GM18508 (cell line): Measurements from ENCODE around the gene EMILIN1.
A peak's percentile ranks its signal among the peaks of the same experiment; 100 is the strongest.
"Not testable (repeated sequence)": the region's sequence is repeated elsewhere in the genome, so short reads cannot be mapped to it uniquely, and the experiment has no call there.

Experiments
- ATAC-seq: cut with Tn5 transposase; IDR thresholded peaks from one replicate; pipeline ENCODE4 v1.9.1; 2021; ENCODE audit warnings: moderate number of reproducible peaks; ENCODE audit not compliant: insufficient read depth, unreplicated experiment

Gene EMILIN1

GRCh38 chr2:27053321-27053720 lies 25.1 kb upstream of the EMILIN1 start:
- ATAC-seq = no peak

GRCh38 chr2:27053776-27054175 lies 24.6 kb upstream of the EMILIN1 start:
- ATAC-seq = no peak

GRCh38 chr2:27054721-27055120 lies 23.7 kb upstream of the EMILIN1 start:
- no peak for ATAC-seq

DNA sequence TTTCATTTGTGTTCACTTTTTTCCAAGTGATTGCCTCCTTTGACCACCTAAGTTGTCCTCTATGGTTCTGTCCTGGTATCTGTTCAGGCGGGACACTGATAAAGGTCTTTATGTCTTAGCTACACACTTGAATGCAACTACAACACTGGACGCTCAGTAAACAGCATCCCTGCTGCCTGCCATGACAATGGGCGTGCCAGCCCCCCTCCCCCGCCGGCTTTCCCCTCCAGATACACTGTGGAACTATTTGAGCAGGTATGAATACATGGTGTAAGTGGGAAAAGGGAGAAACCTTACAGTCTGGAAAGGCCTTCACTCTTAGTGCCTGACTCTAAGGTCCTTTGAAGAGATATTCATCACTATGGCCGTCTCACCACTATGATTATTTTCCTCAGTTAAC lies 21.2 kb upstream of the EMILIN1 start:
- no peak for ATAC-seq

DNA sequence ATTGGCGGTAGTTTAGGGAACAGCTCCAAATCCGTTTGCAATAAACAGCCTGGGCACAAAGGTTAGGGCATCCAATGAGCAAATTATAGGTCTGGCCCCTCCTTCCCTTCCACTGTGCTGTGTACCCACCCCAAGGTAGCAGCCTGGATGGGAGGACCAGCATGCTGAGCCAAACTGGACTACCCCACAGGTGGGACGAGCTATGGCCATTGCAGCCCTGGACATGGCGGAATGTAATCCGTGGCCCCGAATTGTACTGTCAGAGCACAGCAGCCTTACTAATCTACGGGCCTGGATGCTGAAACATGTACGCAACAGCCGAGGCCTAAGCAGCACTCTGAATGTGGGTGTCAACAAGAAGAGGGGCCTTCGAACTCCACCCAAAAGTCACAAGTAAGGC lies 20.2 kb upstream of the EMILIN1 start:
- ATAC-seq = no peak

DNA sequence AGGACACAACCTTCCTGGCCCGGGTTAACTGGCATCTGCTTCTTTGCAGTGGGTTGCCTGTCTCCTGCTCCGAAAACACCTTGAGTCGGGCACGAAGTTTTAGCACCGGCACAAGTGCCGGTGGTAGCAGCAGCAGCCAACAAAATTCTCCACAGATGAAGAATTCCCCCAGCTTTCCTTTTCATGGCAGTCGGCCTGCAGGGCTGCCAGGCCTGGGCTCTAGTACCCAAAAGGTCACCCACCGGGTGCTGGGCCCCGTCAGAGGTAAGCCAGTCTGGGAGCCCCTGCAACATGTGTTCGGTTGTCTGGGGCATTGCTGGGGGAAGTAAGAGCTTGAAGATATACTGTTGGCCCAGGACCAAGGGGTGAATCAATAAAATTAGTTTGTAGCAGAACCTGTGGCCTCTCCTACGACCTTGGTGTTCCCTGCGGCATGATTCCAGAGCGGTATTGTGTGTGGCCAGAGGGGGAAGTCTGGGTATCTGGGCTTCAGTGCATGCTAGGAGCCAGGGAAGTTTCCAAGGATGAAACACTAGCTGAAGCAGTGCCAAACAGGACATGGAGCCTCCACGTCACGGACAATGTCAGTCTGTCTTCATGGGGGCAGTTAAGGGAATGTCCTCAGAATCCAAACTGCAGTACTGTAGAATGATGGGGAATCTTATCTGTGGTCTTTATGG lies 19.1 kb upstream of the EMILIN1 start:
- no peak for ATAC-seq

DNA sequence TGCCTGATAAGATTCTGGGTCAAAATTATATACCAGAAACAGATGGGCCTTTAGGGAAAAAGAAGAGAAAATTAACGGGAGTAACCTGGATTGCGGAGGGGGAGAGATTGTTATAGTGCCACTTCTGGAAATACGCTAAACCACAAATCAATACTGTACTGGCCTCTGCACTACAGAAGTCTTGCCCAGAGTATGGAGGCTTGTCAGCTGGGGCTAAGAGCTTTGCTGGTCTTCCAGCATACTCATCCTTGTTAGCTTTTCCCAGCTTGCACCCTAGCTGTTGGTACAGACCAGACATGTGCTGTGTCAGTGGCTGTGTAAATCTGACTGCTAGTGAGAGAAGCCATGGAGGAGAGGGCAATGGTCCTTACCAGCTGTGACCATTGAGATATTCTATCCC lies 18.1 kb upstream of the EMILIN1 start:
- no peak for ATAC-seq

DNA sequence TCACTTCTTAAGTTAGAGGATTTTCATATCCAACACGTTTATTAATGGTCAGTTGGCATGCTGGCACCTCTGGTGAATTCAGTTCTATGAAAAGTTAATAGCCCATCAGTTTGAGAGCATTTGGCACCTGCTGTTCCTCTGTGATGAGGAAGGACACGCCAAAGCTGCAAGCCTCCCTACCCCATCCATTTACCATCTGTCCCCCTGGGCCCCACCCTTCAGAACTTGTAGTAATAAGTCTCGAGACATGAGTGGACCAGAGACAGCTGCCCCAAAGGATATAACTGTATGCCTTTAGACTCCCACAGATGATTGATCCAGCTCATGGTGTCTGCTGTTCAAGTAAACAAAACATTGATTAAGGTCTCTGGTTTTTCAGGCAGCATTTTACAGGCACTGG lies 13.3 kb upstream of the EMILIN1 start:
- ATAC-seq = no peak

DNA sequence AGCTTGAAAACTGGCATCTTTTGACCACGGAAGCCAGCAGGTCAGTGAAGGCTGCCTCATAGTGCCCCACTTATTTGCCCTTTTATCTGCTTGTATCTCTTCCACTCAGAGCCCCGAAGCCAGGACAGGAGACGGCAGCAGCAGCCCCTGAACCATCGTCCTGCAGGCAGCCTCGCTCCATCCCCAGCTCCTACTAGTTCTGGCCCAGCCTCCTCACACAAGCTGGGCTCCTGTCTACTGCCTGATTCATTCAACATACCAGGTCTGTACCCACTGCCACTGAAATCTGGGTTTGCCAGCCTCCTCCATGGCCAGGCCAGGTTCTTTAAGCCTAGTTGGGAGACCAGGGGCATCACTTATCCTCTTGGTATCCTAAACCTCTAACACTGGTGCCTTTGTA lies 11.0 kb upstream of the EMILIN1 start:
- no peak for ATAC-seq

- ATAC-seq = no peak
These were observed 9.0 kb upstream of the EMILIN1 start for GRCh38 chr2:27069436-27069835.

GRCh38 chr2:27069961-27070618 lies 8.3 kb upstream of the EMILIN1 start:
- ATAC-seq = no peak

DNA sequence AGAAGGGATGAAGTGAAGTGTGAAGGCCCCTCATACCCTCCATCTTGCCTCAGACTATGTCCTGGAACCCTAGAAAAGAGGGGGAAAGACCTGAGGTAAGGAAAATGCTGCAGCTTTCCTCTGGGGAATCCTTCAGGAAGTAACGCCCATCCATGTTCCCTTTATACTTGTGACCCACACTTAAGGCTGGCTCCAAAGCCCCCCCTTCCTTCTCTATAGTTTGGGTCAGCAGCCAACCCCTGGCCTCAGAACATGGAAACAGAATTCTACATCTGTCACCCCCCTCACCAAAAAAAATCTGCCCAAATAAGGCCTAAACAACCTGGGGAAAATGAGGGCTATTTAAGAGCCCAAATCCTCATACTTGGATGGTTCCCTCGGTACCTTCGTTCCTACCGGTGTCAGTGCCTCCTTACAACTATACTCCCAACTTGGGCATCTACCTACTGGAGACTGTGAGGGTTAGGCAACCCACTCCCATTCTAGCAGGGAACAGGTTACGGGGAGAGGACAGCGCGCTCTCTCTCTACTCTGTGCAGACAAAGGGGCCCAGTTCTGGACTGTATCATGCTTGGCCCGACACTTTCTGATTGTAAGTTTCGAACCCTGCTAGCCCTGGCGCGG lies 7.7 kb upstream of the EMILIN1 start:
- ATAC-seq = no peak

DNA sequence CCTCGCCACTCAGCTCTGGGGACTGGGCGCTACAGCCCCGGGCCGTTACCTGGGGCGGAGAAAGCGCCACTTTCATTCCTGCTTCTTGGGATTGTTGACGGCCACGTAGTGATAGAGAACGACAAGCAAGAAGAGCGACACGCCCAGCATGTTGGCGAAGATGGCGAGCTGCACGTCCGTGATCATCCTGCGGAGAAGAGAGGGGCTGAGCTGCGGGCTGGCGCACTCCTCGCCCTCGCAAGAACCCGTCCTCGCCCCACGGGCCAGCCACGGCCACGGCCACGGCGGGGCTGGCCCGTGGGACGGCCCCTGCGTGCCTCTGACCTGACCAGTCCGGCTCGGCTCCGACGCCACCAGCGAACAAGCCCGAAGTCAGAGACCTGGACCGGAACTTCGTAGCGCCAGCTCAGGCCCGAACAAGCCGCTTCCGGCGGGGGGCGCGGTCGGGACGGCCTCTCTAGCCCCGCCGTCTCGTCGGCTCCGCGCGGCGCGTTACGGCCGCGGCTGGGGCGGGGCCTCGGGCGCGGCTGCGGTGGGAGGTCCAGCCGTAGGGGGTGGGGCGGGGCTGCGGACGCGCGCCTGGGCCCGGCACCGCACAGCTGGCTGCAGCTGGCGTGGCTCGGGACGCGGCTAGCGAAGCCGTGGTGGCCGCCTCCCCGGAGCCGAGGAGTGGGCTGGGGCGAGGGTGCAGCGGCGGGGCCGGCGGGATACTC lies 7.0 kb upstream of the EMILIN1 start, which contains the start of gene OST4:
TSS of gene OST4 (minus strand) at position 378 of the 713 bp plus-strand sequence.
- ATAC-seq = peak; percentile 52

- ATAC-seq = no peak
These were observed 6.2 kb upstream of the EMILIN1 start for GRCh38 chr2:27071990-27072830.

DNA sequence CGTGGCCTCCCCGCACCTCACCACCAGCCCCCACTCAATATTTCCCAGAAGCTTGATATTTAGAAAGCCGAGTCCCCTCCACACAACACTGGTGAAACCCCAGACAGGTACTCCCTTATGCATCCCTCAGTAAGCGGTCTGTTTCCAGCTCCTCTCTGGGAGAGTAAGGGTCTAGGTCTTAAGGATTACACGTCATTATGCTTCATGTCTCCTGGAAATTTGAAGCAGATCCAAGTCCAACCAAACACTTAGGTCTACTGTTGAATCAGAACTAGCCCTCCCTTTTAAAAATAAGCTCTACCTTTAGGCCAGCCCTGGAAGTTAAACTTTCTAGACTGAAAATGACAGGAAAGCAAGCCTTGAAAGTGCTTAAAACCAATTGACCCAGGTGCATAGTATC lies 5.5 kb upstream of the EMILIN1 start:
- no peak for ATAC-seq

GRCh38 chr2:27073782-27074181 lies 4.6 kb upstream of the EMILIN1 start:
- ATAC-seq = no peak

- no peak for ATAC-seq
These were observed 3.5 kb upstream of the EMILIN1 start for GRCh38 chr2:27074738-27075565.

DNA sequence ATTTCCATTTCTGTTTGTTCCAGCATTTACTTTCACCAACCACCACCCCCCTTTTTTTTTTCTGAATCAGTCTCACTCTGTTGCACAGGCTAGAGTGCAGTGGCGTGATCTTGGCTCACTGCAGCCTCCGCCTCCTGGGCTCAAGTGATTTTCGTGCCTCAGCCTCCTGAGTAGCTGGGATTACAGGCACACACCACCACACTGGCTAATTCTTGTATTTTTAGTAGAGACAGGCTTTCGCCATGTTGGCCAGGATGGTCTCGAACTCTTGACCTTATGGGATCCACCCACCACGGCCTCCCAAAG lies 2.9 kb upstream of the EMILIN1 start:
- ATAC-seq = not testable (repeated sequence)

- no peak for ATAC-seq
These were observed 2.1 kb upstream of the EMILIN1 start for GRCh38 chr2:27076323-27076722.

DNA sequence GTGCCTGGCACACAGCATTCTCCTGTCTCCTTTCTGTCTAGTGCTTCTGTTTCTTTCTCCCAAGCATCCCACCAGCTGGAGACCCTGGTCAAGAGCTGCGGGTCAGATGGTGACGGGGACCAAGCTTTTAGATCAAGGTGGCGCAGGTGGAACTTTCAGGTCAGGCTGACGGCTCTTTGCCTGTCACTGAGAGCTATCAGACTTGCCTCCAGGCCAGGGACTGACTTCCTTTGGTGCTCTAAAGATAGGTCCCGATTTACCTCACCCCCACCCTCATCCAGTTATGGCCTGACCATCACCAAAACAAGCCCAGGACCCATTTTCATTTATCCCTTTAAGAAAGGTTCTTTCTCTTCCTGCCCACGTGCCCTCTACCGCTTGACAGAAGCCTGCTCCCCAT lies 1.2 kb upstream of the EMILIN1 start:
- ATAC-seq = no peak
